ENCODE measurements around the gene LONRF3. TPM values are rescaled to one million over a fixed set of nuclear protein-coding genes. Genes with fewer than 3 reads are reported as not detected.
A peak's percentile ranks its signal among the peaks of the same experiment; 100 is the strongest.

LONRF3 gene
- total RNA-seq, 2 experiments from 2014 or later, result 1.7 to 1.9 TPM

DNA sequence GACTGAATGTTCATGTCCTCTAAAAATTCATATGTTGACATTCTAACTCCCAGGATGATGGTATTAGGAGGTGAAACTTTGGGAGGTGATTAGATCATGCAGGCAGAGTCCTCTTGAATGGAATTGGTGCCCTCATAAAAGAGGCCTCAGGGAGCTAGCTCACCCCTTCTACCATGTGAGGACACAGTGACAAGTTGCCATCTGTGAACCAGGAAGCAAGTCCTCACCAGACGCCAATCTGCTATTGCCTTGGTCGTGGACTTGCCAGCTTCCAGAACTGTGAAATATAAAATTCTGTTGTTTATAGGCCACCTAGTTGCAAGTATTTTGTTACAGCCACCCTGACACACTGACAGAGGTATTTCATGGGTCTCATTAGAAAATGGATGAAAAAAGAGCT lies 28.5 kb upstream of the LONRF3 start:
- Mint-ChIP-seq H3K4me1 (ENCODE audit: low read depth) (no peaks in the 10 kb centered on the region), H3K27ac (no peak overlapping the region), H3K27me3 (peaks cover 3% of the 10 kb centered on the region), H3K9me3 (no peaks in the 10 kb centered on the region), H3K4me3 (no peak overlapping the region), H3K36me3 (ENCODE audit: low read depth) (no peaks in the 10 kb centered on the region)
- POLR2A ChIA-PET, result no interaction called here
- ATAC-seq (no peak), DNase-seq (no peak)
- TF ChIP-seq CTCF (IDR thresholded peaks at IDR 0.05), result no peak
- intact Hi-C loops (cut with micrococcal nuclease), result no loop called here
- CTCF ChIA-PET, result no interaction called here

GRCh38 chrX:118948270-118948669 lies 26.1 kb upstream of the LONRF3 start:
- POLR2A ChIA-PET, result no interaction called here
- DNase-seq, result no peak
- Mint-ChIP-seq H3K9me3 (no peaks in the 10 kb centered on the region), H3K4me3 (no peak overlapping the region), H3K27ac (no peak overlapping the region), H3K36me3 (ENCODE audit: low read depth) (no peaks in the 10 kb centered on the region), H3K4me1 (ENCODE audit: low read depth) (no peaks in the 10 kb centered on the region), H3K27me3 (peaks cover 3% of the 10 kb centered on the region)
- no peak for TF ChIP-seq CTCF (IDR thresholded peaks at IDR 0.05)
- intact Hi-C loops (cut with micrococcal nuclease), result no loop called here
- ATAC-seq, result no peak
- CTCF ChIA-PET, result no interaction called here

- Mint-ChIP-seq H3K27ac (no peak overlapping the region), H3K36me3 (ENCODE audit: low read depth) (no peaks in the 10 kb centered on the region), H3K9me3 (no peaks in the 10 kb centered on the region), H3K4me3 (no peak overlapping the region), H3K4me1 (ENCODE audit: low read depth) (no peaks in the 10 kb centered on the region), H3K27me3 (no peaks in the 10 kb centered on the region)
- no peak for TF ChIP-seq CTCF (IDR thresholded peaks at IDR 0.05)
- ChIA-PET POLR2A (interaction anchor here (0.6 kb wide), 1 partner anchor 192 kb away, joined by 5 read pairs; no protein-coding TSS in a partner anchor), CTCF (no interaction called here)
- intact Hi-C loops (cut with micrococcal nuclease), result no loop called here
- ATAC-seq, result no peak
- DNase-seq, result no peak
These were observed 12.4 kb upstream of the LONRF3 start for GRCh38 chrX:118961866-118962560.

GRCh38 chrX:118963159-118963558 lies 11.3 kb upstream of the LONRF3 start:
- intact Hi-C loops (cut with micrococcal nuclease), result no loop called here
- no peaks in the 10 kb centered on the region for H3K36me3 Mint-ChIP-seq (ENCODE audit: low read depth)
- H3K4me3 Mint-ChIP-seq, result no peak overlapping the region
- no peak overlapping the region for H3K27ac Mint-ChIP-seq
- TF ChIP-seq CTCF (IDR thresholded peaks at IDR 0.05), result no peak
- no peaks in the 10 kb centered on the region for H3K9me3 Mint-ChIP-seq
- no peak for ATAC-seq
- no peaks in the 10 kb centered on the region for H3K4me1 Mint-ChIP-seq (ENCODE audit: low read depth)
- CTCF ChIA-PET, result no interaction called here
- DNase-seq, result peak; percentile 13
- POLR2A ChIA-PET, result no interaction called here
- peaks cover 2% of the 10 kb centered on the region for H3K27me3 Mint-ChIP-seq

GRCh38 chrX:118964252-118964651 lies 10.2 kb upstream of the LONRF3 start:
- ATAC-seq (no peak), DNase-seq (no peak)
- ChIA-PET CTCF (no interaction called here), POLR2A (no interaction called here)
- no peak for TF ChIP-seq CTCF (IDR thresholded peaks at IDR 0.05)
- Mint-ChIP-seq H3K4me1 (ENCODE audit: low read depth) (no peaks in the 10 kb centered on the region), H3K27me3 (peaks cover 2% of the 10 kb centered on the region), H3K4me3 (no peak overlapping the region), H3K36me3 (ENCODE audit: low read depth) (no peaks in the 10 kb centered on the region), H3K9me3 (no peaks in the 10 kb centered on the region), H3K27ac (no peak overlapping the region)
- intact Hi-C loops (cut with micrococcal nuclease), result no loop called here
